Measurements from ENCODE around the gene NDOR1. TPM values are rescaled to one million over a fixed set of nuclear protein-coding genes. Genes with fewer than 3 reads are reported as not detected.

The NDOR1 gene
- total RNA-seq, 1 donor from 2014 or later, result 31.6 TPM

GRCh38 chr9:137221095-137221505 is 15.6 kb downstream of the NDOR1 start:
- Mint-ChIP-seq H3K9me3 (ENCODE audit: unreplicated experiment) (peaks cover 6% of the 10 kb centered on the region), H3K36me3 (ENCODE audit: unreplicated experiment) (no peaks in the 10 kb centered on the region), H3K27ac (ENCODE audit: unreplicated experiment) (no peak overlapping the region), H3K4me3 (ENCODE audit: unreplicated experiment) (no peak overlapping the region), H3K27me3 (ENCODE audit: unreplicated experiment) (peaks cover 2% of the 10 kb centered on the region), H3K4me1 (ENCODE audit: low read depth, unreplicated experiment) (peaks cover 4% of the 10 kb centered on the region)
- TF ChIP-seq CTCF (IDR thresholded peaks at IDR 0.05; ENCODE audit: partially characterized antibody, unreplicated experiment), result no peak
- DNase-seq, result no peak

DNA sequence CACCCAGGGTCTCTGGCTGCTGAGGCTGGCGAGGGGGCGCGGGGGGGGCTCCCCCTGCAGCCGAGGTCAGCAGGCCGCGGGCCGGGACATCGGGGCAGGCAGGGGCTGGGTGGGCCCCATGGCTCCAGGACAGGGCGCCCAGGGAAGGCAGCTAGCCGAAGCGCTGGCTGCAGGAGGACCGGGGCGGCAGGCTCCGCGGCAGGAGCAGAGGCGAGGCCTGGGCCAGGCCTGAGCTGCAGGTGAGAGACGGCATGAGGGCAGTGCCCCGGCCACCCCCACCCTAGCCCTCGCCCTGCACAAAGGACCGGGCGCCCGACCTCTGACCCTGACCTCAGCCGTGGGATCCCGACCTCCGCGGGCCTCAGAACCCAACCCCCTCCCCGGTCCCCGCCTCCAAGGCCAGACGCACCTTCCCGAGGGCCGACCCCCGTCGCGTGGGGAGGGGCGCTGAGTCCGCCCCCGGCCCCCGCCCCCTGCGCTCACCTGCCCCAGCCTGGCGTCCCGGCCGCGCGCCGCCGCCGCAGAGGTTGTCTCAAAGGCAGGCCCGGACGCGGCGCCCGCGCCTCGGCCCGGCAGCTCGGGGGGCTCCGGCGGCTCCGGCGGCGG is 16.1 kb downstream of the NDOR1 start:
- Mint-ChIP-seq H3K9me3 (ENCODE audit: unreplicated experiment) (peaks cover 6% of the 10 kb centered on the region), H3K36me3 (ENCODE audit: unreplicated experiment) (no peaks in the 10 kb centered on the region), H3K4me1 (ENCODE audit: low read depth, unreplicated experiment) (peaks cover 4% of the 10 kb centered on the region), H3K27ac (ENCODE audit: unreplicated experiment) (no peak overlapping the region), H3K27me3 (ENCODE audit: unreplicated experiment) (peaks cover 4% of the 10 kb centered on the region), H3K4me3 (ENCODE audit: unreplicated experiment) (no peak overlapping the region)
- no peak for TF ChIP-seq CTCF (IDR thresholded peaks at IDR 0.05; ENCODE audit: partially characterized antibody, unreplicated experiment)
- peak; percentile 53 for DNase-seq

- Mint-ChIP-seq H3K36me3 (ENCODE audit: unreplicated experiment) (no peaks in the 10 kb centered on the region), H3K4me1 (ENCODE audit: low read depth, unreplicated experiment) (peaks cover 3% of the 10 kb centered on the region), H3K9me3 (ENCODE audit: unreplicated experiment) (peaks cover 6% of the 10 kb centered on the region), H3K27me3 (ENCODE audit: unreplicated experiment) (peaks cover 4% of the 10 kb centered on the region), H3K4me3 (ENCODE audit: unreplicated experiment) (peak within 1 kb of the TSS; percentile 88), H3K27ac (ENCODE audit: unreplicated experiment) (peak within 1 kb of the TSS; percentile 17)
- DNase-seq, result peak; percentile 57
- no peak for TF ChIP-seq CTCF (IDR thresholded peaks at IDR 0.05; ENCODE audit: partially characterized antibody, unreplicated experiment)
Measured at GRCh38 chr9:137222190-137223077, 16.9 kb downstream of the NDOR1 start, which contains the start of gene RNF208. Gene RNF208 (minus strand): TSS chr9:137222240. CDS start chr9:137221212, 1,028 bp downstream.

DNA sequence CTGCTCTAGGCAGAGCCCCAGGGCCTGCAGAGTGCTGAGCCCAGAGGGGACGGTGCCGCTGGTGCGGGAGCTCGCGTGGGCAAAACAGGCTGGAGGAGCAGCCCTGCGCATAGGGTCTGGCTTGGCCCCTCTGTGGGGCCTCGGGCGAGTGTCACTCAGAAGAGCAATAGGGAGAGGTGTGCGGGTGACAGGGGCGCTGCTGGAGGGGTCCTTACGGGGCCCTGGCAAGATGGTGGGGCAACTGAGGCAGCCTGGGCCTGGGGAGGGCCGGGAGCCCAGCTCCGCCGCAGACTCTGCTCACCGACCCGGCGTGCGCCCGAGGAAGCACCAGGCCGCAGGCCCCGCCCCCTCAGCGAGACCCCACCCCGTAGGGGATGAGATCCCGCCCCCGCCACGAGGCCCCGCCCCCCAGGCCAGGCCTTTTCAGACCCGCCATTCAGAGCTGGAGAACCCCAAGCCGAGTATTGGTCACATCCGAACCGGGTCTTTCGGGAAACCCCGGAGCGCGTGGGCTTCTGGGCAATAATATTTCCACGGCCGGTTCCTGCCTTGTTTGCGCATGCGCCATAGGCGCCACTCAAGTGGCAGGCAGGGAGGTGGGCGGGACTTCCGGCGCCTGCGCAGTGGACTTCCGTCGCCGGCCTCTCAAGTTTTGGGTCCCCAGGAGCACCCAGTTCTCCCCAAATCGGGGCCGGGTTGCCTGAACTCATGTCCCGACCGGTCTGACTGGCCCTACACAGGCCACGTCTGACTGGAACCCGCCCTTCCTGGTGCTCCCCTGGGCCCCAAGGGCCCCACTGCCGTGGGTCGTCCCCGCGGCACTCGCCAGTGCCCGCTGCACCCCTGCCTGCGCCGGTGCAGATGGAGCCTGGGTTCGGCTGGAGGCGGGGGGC is 17.8 kb downstream of the NDOR1 start:
- Mint-ChIP-seq H3K27ac (ENCODE audit: unreplicated experiment) (peak overlapping the region; percentile 17), H3K4me3 (ENCODE audit: unreplicated experiment) (peak overlapping the region; percentile 88), H3K9me3 (ENCODE audit: unreplicated experiment) (peaks cover 6% of the 10 kb centered on the region), H3K27me3 (ENCODE audit: unreplicated experiment) (peaks cover 4% of the 10 kb centered on the region), H3K4me1 (ENCODE audit: low read depth, unreplicated experiment) (peaks cover 4% of the 10 kb centered on the region), H3K36me3 (ENCODE audit: unreplicated experiment) (no peaks in the 10 kb centered on the region)
- TF ChIP-seq CTCF (IDR thresholded peaks at IDR 0.05; ENCODE audit: partially characterized antibody, unreplicated experiment), result no peak
- DNase-seq, result peak; percentile 94
